H9 (cell line): ENCODE measurements around the gene WDFY3. TPM values are rescaled to one million over a fixed set of nuclear protein-coding genes. Genes with fewer than 3 reads are reported as not detected.

ENCODE experiments used
- DNase-seq: peaks from one replicate; pipeline ENCODE4 v3.0.0-alpha.2; 2017
- H2AFZ ChIP-seq: one replicate; pipeline ENCODE4 v1.6.1; 2013; ENCODE audit warnings: mild to moderate bottlenecking, low read length, control low read depth, moderate library complexity
- H2AK5ac ChIP-seq: 2 replicates; pipeline ENCODE4 v1.6.1; 2013; ENCODE audit warnings: low read length, control low read depth, mixed read lengths; ENCODE audit not compliant: insufficient read length
- H2BK120ac ChIP-seq: one replicate; pipeline ENCODE4 v1.6.1; 2013; ENCODE audit warnings: low read depth, mild to moderate bottlenecking, low read length, control low read depth, inconsistent platforms; ENCODE audit not compliant: poor library complexity, severe bottlenecking
- H2BK12ac ChIP-seq: 2 replicates; pipeline ENCODE4 v1.6.1; 2013; ENCODE audit warnings: low read length, control low read depth, mixed read lengths, low read depth; ENCODE audit not compliant: insufficient read length
- H2BK15ac ChIP-seq: 2 replicates; pipeline ENCODE4 v1.6.1; 2013; ENCODE audit warnings: low read depth, low read length, control low read depth
- H2BK20ac ChIP-seq: one replicate; pipeline ENCODE4 v1.6.1; 2013; ENCODE audit warnings: low read depth, mild to moderate bottlenecking, low read length, control low read depth, inconsistent platforms; ENCODE audit not compliant: poor library complexity, severe bottlenecking
- H2BK5ac ChIP-seq: 2 replicates; pipeline ENCODE4 v1.6.1; 2013; ENCODE audit warnings: low read length, control low read depth, mixed read lengths; ENCODE audit not compliant: insufficient read length
- H3K14ac ChIP-seq: 2 replicates; pipeline ENCODE4 v1.6.1; 2013; ENCODE audit warnings: low read length, control low read depth; ENCODE audit not compliant: insufficient read depth
- H3K18ac ChIP-seq: 2 replicates; pipeline ENCODE4 v1.6.1; 2013; ENCODE audit warnings: low read depth, mild to moderate bottlenecking, mixed read lengths, low read length, control low read depth; ENCODE audit not compliant: insufficient read length
- H3K23ac ChIP-seq: 2 replicates; pipeline ENCODE4 v1.6.1; 2013; ENCODE audit warnings: low read length, control low read depth, mixed read lengths, low read depth; ENCODE audit not compliant: insufficient read length
- H3K23me2 ChIP-seq: 2 replicates; pipeline ENCODE4 v1.6.1; 2013; ENCODE audit warnings: low read depth, mild to moderate bottlenecking, mixed read lengths, low read length, control low read depth; ENCODE audit not compliant: insufficient read length, poor library complexity, severe bottlenecking
- H3K27ac ChIP-seq: 2 replicates; pipeline ENCODE4 v1.5.1; 2013; ENCODE audit warnings: low read length, control low read depth, mixed read lengths, low read depth; ENCODE audit not compliant: insufficient read length
- H3K27me3 ChIP-seq: 2 replicates; pipeline ENCODE4 v1.6.1; 2013; ENCODE audit warnings: low read length, control low read depth, inconsistent platforms; ENCODE audit not compliant: insufficient read depth
- H3K4ac ChIP-seq: 2 replicates; pipeline ENCODE4 v1.6.1; 2013; ENCODE audit warnings: low read depth, mild to moderate bottlenecking, control low read depth, inconsistent platforms, low read length, moderate library complexity
- H3K4me1 ChIP-seq: 2 replicates; pipeline ENCODE4 v1.6.1; 2013; ENCODE audit warnings: low read length, control low read depth, inconsistent platforms; ENCODE audit not compliant: insufficient read depth
- H3K4me2 ChIP-seq: 2 replicates; pipeline ENCODE4 v1.6.1; 2013; ENCODE audit warnings: low read length, control low read depth, mixed read lengths; ENCODE audit not compliant: insufficient read length, insufficient read depth
- H3K56ac ChIP-seq: 2 replicates; pipeline ENCODE4 v1.6.1; 2013; ENCODE audit warnings: low read depth, mild to moderate bottlenecking, mixed read lengths, low read length, control low read depth; ENCODE audit not compliant: insufficient read length
- H3K79me1 ChIP-seq: 2 replicates; pipeline ENCODE4 v1.6.1; 2013; ENCODE audit warnings: low read depth, mild to moderate bottlenecking, moderate library complexity, low read length, control low read depth, inconsistent platforms; ENCODE audit not compliant: insufficient read depth, poor library complexity, severe bottlenecking
- H3K79me2 ChIP-seq: 2 replicates; pipeline ENCODE4 v1.6.1; 2013; ENCODE audit warnings: low read length, control low read depth, inconsistent platforms; ENCODE audit not compliant: insufficient read depth
- H3K9ac ChIP-seq: 2 replicates; pipeline ENCODE4 v1.6.1; 2013; ENCODE audit warnings: low read length, control low read depth, mixed read lengths; ENCODE audit not compliant: insufficient read length; ENCODE audit errors: extremely low read depth
- H3K9me3 ChIP-seq: one replicate; pipeline ENCODE4 v1.6.1; 2013; ENCODE audit warnings: low read depth, low read length, inconsistent platforms; ENCODE audit not compliant: control insufficient read depth
- H3T11ph ChIP-seq: one replicate; pipeline ENCODE4 v1.6.1; 2013; ENCODE audit warnings: mild to moderate bottlenecking, low read length, control low read depth, inconsistent platforms
- H4K20me1 ChIP-seq: one replicate; pipeline ENCODE4 v1.6.1; 2013; ENCODE audit not compliant: control insufficient read depth, insufficient read length, insufficient read depth
- H4K5ac ChIP-seq: 2 replicates; pipeline ENCODE4 v1.6.1; 2013; ENCODE audit warnings: low read depth, mild to moderate bottlenecking, mixed read lengths, low read length, control low read depth; ENCODE audit not compliant: insufficient read length
- H4K8ac ChIP-seq: replicated peaks from 2 replicates; pipeline ENCODE4 v1.6.1; 2013; ENCODE audit warnings: low read length, control low read depth, mixed read lengths, low read depth; ENCODE audit not compliant: insufficient read length
- H4K91ac ChIP-seq: 2 replicates; pipeline ENCODE4 v1.6.1; 2013; ENCODE audit warnings: low read depth, mild to moderate bottlenecking, moderate library complexity, mixed read lengths, low read length, control low read depth; ENCODE audit not compliant: insufficient read length
- H3K27ac Mint-ChIP-seq, 3 experiments: 2 replicates in 2 of 3; 3 replicates in 1 of 3; pipeline ENCODE4 v1.8.0; 2020 to 2021; ENCODE audit warnings: mixed read lengths in 3 of 3, mild to moderate bottlenecking in 1 of 3, moderate library complexity in 1 of 3
- H3K27me3 Mint-ChIP-seq: 2 replicates; pipeline ENCODE4 v1.8.0; 2021; ENCODE audit warnings: low read depth, mild to moderate bottlenecking, moderate library complexity, mixed read lengths
- H3K36me3 Mint-ChIP-seq, 3 experiments: 2 replicates in 2 of 3; 3 replicates in 1 of 3; pipeline ENCODE4 v1.8.0; 2020 to 2021; ENCODE audit warnings: low read depth in 3 of 3, mixed read lengths in 3 of 3; ENCODE audit not compliant: insufficient read depth in 1 of 3
- H3K4me1 Mint-ChIP-seq, 2 experiments: 2 replicates each; pipeline ENCODE4 v1.8.0; 2020; ENCODE audit warnings: mixed read lengths in 2 of 2
- H3K4me3 Mint-ChIP-seq, 2 experiments: 2 replicates in 1 of 2; 3 replicates in 1 of 2; pipeline ENCODE4 v1.8.0; 2020 to 2021; ENCODE audit warnings: mild to moderate bottlenecking in 2 of 2, mixed read lengths in 2 of 2, moderate library complexity in 1 of 2
- H3K9me3 Mint-ChIP-seq, 2 experiments: 2 replicates in 1 of 2; 3 replicates in 1 of 2; pipeline ENCODE4 v1.8.0; 2020; ENCODE audit warnings: mild to moderate bottlenecking in 2 of 2, mixed read lengths in 2 of 2, moderate library complexity in 1 of 2
- CTCF ChIP-seq: fragments of 200-600 bp; sonication (generic); conservative IDR thresholded peaks from 3 replicates; pipeline ENCODE4 v1.8.0; 2021; ENCODE audit warnings: antibody characterized with exemption, mild to moderate bottlenecking
- WGBS: extraction: QIAGEN DNeasy Blood & Tissue Kit; methylation state at CpG from one replicate; pipeline ENCODE4 v1.1.7; 2013; ENCODE audit warnings: missing lambda C conversion rate, low lambda C conversion rate, mixed read lengths; ENCODE audit not compliant: insufficient read length; ENCODE audit errors: extremely low coverage; 5-methylcytosine and 5-hydroxymethylcytosine counted together
- total RNA-seq: library from RNA; stranded (reverse); gene quantifications from 2 replicates; pipeline ENCODE4 v1.2.1, GENCODE V29; 2021

The WDFY3 gene
- total RNA-seq, 1 experiment from 2014 or later, result 54.6 TPM

DNA sequence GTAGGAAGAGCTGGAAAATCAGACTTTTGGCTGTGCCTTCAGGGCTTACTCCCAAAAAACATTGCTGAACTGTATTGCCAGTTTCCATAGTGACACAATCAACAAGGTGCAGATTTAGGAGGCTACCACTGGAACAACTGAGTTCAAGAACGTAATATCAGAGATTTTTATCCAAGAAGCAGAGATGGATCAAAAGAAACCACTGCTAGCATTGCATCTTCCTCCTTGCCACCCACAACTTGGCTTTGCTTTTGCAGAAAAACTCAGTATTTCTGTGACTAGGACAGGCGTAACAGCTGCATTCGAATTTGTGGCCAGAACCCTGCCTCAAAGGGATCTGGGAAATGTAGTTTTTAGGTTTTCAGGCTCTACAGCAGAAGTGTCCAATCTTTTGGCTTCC, 27.8 kb upstream of the WDFY3 start:
- WGBS, result no CpG with 5 or more reads among the region's 3 CpGs
- TF ChIP-seq CTCF, result no peak

More for the DNA sequence above, 27.8 kb upstream of the WDFY3 start:
- Histone ChIP-seq H3K4ac (no peak overlapping the region; the same call in 1 of the 2 replicates), H3K27me3 (no peaks in the 10 kb centered on the region), H3K23ac (no peak overlapping the region), H2BK12ac (peak overlapping the region; percentile 1), H2BK20ac (no peak overlapping the region), H4K20me1 (no peaks in the 10 kb centered on the region), H2BK120ac (peak overlapping the region; percentile 75), H3K79me1 (no peaks in the 10 kb centered on the region), H3K9ac (no peak overlapping the region), H3K4me1 (peaks cover 2% of the 10 kb centered on the region; the same call in 1 of the 2 replicates), H4K8ac (no peak overlapping the region), H2BK15ac (no peak overlapping the region), H3K14ac (peak overlapping the region; percentile 95; the same call in 1 of the 2 replicates), H2AK5ac (no peak overlapping the region), H3K23me2 (no peaks in the 10 kb centered on the region), H4K91ac (no peak overlapping the region), H3K56ac (no peak overlapping the region), H3K79me2 (no peaks in the 10 kb centered on the region), H3T11ph (peak overlapping the region; percentile 99), H3K18ac (peak overlapping the region; percentile 96), H3K4me2 (peak overlapping the region; percentile 45), H2AFZ (no peak overlapping the region), H2BK5ac (no peak overlapping the region), H3K27ac (no peak overlapping the region), H4K5ac (no peak overlapping the region), H3K9me3 (no peaks in the 10 kb centered on the region)
- H3K36me3 Mint-ChIP-seq, result no peaks in the 10 kb centered on the region
- H3K27ac Mint-ChIP-seq, result peak overlapping the region in 1 of 3 experiments; percentile 49; a peak in 2 of 7 replicates
- H3K4me1 Mint-ChIP-seq, result peaks cover 0 to 5% of the 10 kb centered on the region in 2 experiments; a peak in 1 of 4 replicates
- no peak overlapping the region; a peak in 1 of 5 replicates for H3K4me3 Mint-ChIP-seq
- peaks cover 2 to 7% of the 10 kb centered on the region in 2 experiments; a peak in 4 of 5 replicates for H3K9me3 Mint-ChIP-seq
- H3K27me3 Mint-ChIP-seq, result peaks cover 4% of the 10 kb centered on the region; the same call in 1 of the 2 replicates
- peak; percentile 37 for DNase-seq
